Measurements from ENCODE around the gene KRTAP10-6. TPM values are rescaled to one million over a fixed set of nuclear protein-coding genes. Genes with fewer than 3 reads are reported as not detected.
"Not testable (repeated sequence)": the region's sequence is repeated elsewhere in the genome, so short reads cannot be mapped to it uniquely, and the experiment has no call there.

KRTAP10-6 gene
- total RNA-seq, 2 donors from 2014 or later, result not detected

DNA sequence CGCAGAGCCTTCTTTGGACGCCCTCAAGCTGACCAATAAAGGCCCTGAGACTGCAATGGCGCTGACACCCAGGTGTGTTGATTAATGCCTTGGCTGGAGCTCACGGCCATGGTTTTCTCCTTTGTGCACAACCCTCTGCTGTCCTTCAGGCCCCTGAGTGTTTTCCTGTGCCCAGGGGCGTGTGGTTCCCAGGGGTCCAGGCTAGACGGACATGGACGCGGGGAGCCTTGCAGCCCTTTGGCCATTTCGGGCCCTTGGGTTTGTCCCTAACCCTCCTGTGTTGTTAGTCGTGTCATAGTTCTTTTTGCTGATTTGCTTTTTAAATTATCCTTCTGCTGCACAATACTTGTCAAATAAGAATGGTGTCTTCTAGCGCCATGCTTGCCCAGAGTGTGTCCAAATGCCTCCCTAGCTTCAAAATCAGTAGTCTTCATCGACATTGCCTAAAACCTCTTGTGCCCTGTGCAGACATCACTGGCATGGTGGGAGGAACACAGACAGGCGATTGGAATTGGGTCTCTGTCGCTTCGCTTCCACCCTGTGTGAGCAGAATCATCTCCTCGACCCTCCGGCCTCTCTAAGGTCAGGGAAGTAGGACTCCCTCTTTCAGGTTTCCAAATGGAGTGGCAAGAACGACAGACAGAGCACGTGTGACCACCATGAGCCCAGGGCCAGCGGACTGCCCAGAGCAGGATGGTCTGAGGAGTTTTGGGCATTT, 16.8 kb downstream of the KRTAP10-6 start:
- H3K9me3 ChIP-seq (ENCODE audit: control insufficient read depth, low read length, poor library complexity, severe bottlenecking), result no peaks in the 10 kb centered on the region

GRCh38 chr21:44574457-44575306, 17.6 kb downstream of the KRTAP10-6 start:
- H3K4me3 Mint-ChIP-seq, result no peak overlapping the region
- H3K9me3 ChIP-seq (ENCODE audit: control insufficient read depth, low read length, poor library complexity, severe bottlenecking), result no peaks in the 10 kb centered on the region
- H3K27me3 Mint-ChIP-seq, result peaks cover 30% of the 10 kb centered on the region
- peaks cover 2% of the 10 kb centered on the region for H3K36me3 Mint-ChIP-seq (ENCODE audit: low read depth)
- no peak for DNase-seq
- peaks cover 8% of the 10 kb centered on the region for H3K4me1 Mint-ChIP-seq
- ATAC-seq, result no peak
- peak overlapping the region; percentile 79 for H3K27ac Mint-ChIP-seq

More for the DNA sequence above, 16.8 kb downstream of the KRTAP10-6 start:
- peaks cover 8% of the 10 kb centered on the region for H3K4me1 Mint-ChIP-seq
- H3K36me3 Mint-ChIP-seq (ENCODE audit: low read depth), result peaks cover 2% of the 10 kb centered on the region
- peak overlapping the region; percentile 79 for H3K27ac Mint-ChIP-seq
- peak overlapping the region; percentile 34 for H3K4me3 Mint-ChIP-seq
- H3K27me3 Mint-ChIP-seq, result peaks cover 30% of the 10 kb centered on the region
- no peak for DNase-seq
- ATAC-seq, result no peak

GRCh38 chr21:44573630-44574456, 18.5 kb downstream of the KRTAP10-6 start, which contains the start of gene KRTAP10-4:
TSS of gene KRTAP10-4 (plus strand) at chr21:44573729. CDS start at chr21:44573759, 30 bp downstream.
- not testable (repeated sequence) for H3K4me3 Mint-ChIP-seq; ATAC-seq; H3K4me1 Mint-ChIP-seq; H3K9me3 ChIP-seq (ENCODE audit: control insufficient read depth, low read length, poor library complexity, severe bottlenecking); DNase-seq; H3K36me3 Mint-ChIP-seq (ENCODE audit: low read depth)
- Mint-ChIP-seq H3K27me3 (peaks cover 35% of the 10 kb centered on the region), H3K27ac (peak within 1 kb of the TSS; percentile 79)

DNA sequence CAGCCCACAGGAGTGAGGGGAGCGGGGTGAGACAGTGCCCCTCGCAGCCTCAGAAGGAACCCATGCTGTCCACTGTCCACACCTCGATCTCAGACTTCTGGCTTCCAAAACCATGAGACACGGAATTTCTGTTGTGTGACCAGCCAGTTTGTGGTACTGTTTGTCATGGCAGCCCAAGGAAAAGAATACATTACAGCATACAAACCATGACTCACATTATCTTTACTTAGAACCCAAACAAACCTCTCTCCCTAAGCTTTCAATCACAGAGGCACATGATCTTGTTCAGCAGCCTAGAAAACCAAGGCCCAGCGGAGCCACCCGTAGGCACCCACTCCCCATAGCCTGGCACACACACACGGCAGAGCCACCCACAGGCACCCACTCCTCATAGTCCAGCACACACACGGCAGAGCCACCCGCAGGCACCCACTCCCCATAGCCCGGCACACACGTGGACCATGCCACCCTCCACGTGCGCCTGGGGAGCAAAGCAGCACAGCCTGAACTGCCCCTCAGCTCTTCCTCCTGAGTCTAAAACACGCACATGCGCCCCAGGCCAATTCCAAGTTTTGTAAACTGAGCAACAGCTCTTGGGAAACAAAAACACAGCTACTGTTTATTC, 19.2 kb downstream of the KRTAP10-6 start:
- H3K4me3 Mint-ChIP-seq, result no peak overlapping the region
- H3K27ac Mint-ChIP-seq, result no peak overlapping the region
- peaks cover 2% of the 10 kb centered on the region for H3K36me3 Mint-ChIP-seq (ENCODE audit: low read depth)
- H3K9me3 ChIP-seq (ENCODE audit: control insufficient read depth, low read length, poor library complexity, severe bottlenecking), result no peaks in the 10 kb centered on the region
- no peak for DNase-seq
- no peak for ATAC-seq
- peaks cover 35% of the 10 kb centered on the region for H3K27me3 Mint-ChIP-seq
- peaks cover 8% of the 10 kb centered on the region for H3K4me1 Mint-ChIP-seq

GRCh38 chr21:44571844-44572782, 20.2 kb downstream of the KRTAP10-6 start:
- Mint-ChIP-seq H3K27me3 (peaks cover 39% of the 10 kb centered on the region), H3K27ac (no peak overlapping the region), H3K4me3 (no peak overlapping the region), H3K36me3 (ENCODE audit: low read depth) (peaks cover 2% of the 10 kb centered on the region), H3K4me1 (peaks cover 8% of the 10 kb centered on the region)
- H3K9me3 ChIP-seq (ENCODE audit: control insufficient read depth, low read length, poor library complexity, severe bottlenecking), result no peaks in the 10 kb centered on the region
- DNase-seq, result no peak
- no peak for ATAC-seq

DNA sequence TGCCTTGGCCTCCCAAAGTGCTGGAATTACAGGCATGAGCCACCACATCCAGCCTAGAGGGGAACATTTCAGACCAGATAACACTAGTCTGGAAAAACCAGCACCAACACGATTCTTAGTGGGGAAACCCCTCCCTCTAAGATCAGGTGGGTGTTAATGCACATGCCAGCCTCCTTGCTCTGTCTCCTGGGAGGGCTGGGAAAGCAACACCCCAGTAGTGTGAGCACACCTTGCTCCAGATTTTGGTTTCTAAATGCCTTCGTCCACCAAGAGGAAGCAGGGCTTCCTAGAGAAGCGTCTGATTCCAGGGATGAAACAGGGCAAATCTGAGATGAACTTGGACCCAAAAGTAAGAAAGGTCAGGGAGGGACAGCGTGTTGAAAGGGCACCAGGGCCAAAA, 21.0 kb downstream of the KRTAP10-6 start:
- no peak overlapping the region for H3K4me3 Mint-ChIP-seq
- no peaks in the 10 kb centered on the region for H3K9me3 ChIP-seq (ENCODE audit: control insufficient read depth, low read length, poor library complexity, severe bottlenecking)
- ATAC-seq (no peak), DNase-seq (no peak)
- H3K4me1 Mint-ChIP-seq, result peaks cover 8% of the 10 kb centered on the region
- no peak overlapping the region for H3K27ac Mint-ChIP-seq
- H3K27me3 Mint-ChIP-seq, result peaks cover 39% of the 10 kb centered on the region
- H3K36me3 Mint-ChIP-seq (ENCODE audit: low read depth), result peaks cover 2% of the 10 kb centered on the region

GRCh38 chr21:44569861-44570517, 22.3 kb downstream of the KRTAP10-6 start:
- peaks cover 12% of the 10 kb centered on the region for H3K4me1 Mint-ChIP-seq
- DNase-seq (no peak), ATAC-seq (no peak)
- H3K9me3 ChIP-seq (ENCODE audit: control insufficient read depth, low read length, poor library complexity, severe bottlenecking), result no peaks in the 10 kb centered on the region
- H3K36me3 Mint-ChIP-seq (ENCODE audit: low read depth), result peaks cover 2% of the 10 kb centered on the region
- no peak overlapping the region for H3K4me3 Mint-ChIP-seq
- H3K27ac Mint-ChIP-seq, result no peak overlapping the region
- peaks cover 31% of the 10 kb centered on the region for H3K27me3 Mint-ChIP-seq

- ATAC-seq (no peak), DNase-seq (no peak)
- Mint-ChIP-seq H3K4me1 (peaks cover 9% of the 10 kb centered on the region), H3K27ac (peak overlapping the region; percentile 60), H3K36me3 (ENCODE audit: low read depth) (peaks cover 2% of the 10 kb centered on the region), H3K27me3 (peaks cover 21% of the 10 kb centered on the region), H3K4me3 (no peak overlapping the region)
- H3K9me3 ChIP-seq (ENCODE audit: control insufficient read depth, low read length, poor library complexity, severe bottlenecking), result no peaks in the 10 kb centered on the region
These were observed 23.4 kb downstream of the KRTAP10-6 start for GRCh38 chr21:44568667-44569556.

- ATAC-seq (no peak), DNase-seq (no peak)
- H3K9me3 ChIP-seq (ENCODE audit: control insufficient read depth, low read length, poor library complexity, severe bottlenecking), result no peaks in the 10 kb centered on the region
- Mint-ChIP-seq H3K4me3 (no peak overlapping the region), H3K27me3 (peaks cover 19% of the 10 kb centered on the region), H3K36me3 (ENCODE audit: low read depth) (peaks cover 2% of the 10 kb centered on the region), H3K4me1 (peaks cover 9% of the 10 kb centered on the region), H3K27ac (no peak overlapping the region)
These were observed 24.0 kb downstream of the KRTAP10-6 start for GRCh38 chr21:44568261-44568660.

GRCh38 chr21:44567481-44568171, 24.7 kb downstream of the KRTAP10-6 start:
- no peaks in the 10 kb centered on the region for H3K9me3 ChIP-seq (ENCODE audit: control insufficient read depth, low read length, poor library complexity, severe bottlenecking)
- ATAC-seq (no peak), DNase-seq (no peak)
- Mint-ChIP-seq H3K27me3 (peaks cover 16% of the 10 kb centered on the region), H3K4me1 (peaks cover 9% of the 10 kb centered on the region), H3K36me3 (ENCODE audit: low read depth) (peaks cover 2% of the 10 kb centered on the region), H3K27ac (no peak overlapping the region), H3K4me3 (no peak overlapping the region)
